Bone marrow (tissue), 2 donors: ENCODE data around the gene SKA1.
"Not testable (repeated sequence)": the region's sequence is repeated elsewhere in the genome, so short reads cannot be mapped to it uniquely, and the experiment has no call there.

Source experiments
- DNase-seq, 2 donors: peaks; one replicate each; lab custom pipeline; 2025; lab: John Stamatoyannopoulos, UW

SKA1 gene

DNA sequence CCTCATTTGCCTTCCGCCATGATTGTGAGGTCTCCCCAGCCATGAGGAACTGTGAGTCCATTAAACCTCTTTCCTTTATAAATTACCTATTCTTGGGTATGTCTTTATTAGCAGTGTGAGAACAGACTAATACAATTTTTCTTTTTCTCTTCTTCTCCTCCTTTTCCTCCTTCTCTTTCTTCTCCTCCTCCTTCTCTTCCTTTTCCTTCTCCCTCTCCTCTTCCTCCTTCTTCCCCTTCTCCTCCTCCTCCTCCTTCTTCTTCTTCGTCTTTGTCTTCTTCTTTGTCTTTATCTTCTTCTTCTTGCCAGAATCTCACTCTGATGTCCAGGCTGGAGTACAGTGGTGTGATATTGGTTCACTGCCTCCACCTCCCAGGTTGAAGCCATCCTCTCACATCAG, 20.2 kb downstream of the SKA1 start:
- no peak for DNase-seq

DNA sequence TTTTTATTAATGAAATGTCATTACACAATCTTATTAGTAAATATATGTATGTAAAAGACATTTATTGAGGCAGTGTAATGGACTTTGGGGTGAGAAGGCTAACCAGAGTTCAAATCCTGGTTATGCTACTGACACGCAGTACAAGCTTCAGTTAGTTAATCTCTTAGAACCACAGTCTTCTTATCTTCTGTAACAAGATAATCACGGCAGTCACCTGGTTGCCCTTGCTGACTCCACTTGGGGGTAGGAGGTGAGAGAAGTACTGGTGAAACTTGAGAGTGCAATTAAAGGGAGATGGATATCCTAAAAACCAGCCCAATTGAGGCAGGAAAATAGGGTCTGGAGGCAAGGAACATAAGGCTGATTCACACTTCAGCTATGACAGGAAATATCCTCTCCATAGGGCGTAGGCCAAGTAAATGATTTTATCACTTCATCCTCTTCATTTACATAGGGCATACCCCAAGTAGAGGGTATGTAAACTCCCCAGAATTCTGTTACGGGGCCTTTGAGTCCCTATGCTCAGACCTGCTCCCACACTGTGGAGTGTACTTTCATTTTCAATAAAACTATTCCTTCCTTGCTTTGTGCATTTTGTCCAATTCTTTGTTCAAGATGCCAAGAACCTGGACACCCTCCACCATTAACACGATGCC, 21.3 kb downstream of the SKA1 start:
- no peak for DNase-seq

DNA sequence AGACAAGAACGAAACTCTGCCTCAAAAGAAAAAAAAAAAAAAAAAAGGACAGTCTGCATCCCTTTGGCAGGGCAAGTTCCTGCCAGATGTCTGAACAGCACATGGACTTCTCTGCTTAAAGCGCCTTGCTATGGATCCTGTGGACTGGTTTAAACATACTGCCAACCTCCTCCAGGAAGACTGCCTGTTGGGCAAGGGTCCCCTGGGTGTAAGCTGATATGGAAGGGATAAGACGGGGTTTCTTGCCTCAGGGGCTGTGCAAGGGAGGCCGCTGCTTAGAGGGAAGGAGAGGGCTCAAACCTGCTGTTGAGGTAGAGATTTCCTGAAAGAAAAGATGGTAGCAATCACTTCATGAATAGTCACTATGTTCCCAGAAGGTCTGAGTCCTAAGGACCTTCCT, 22.2 kb downstream of the SKA1 start:
- no peak for DNase-seq

DNA sequence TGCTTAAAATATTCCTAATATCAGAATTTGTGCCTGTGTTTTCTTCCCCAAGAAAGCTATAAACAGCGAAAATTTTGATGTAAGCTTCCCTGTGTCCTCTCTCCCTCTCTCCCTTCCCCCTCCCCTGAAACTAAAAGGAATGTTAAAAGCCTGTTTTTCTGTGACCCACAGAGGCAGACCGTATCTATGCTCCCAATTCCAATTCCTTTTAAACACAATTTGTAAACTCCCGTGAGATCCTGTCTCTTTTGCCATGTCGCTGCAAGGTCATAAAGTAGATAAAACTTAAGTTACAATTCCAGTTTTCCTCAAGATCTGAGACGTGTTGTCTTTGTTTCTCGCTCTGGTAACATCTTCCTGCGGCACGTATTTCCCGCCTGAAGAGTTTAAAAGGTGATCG, 23.3 kb downstream of the SKA1 start:
- DNase-seq = no peak

DNA sequence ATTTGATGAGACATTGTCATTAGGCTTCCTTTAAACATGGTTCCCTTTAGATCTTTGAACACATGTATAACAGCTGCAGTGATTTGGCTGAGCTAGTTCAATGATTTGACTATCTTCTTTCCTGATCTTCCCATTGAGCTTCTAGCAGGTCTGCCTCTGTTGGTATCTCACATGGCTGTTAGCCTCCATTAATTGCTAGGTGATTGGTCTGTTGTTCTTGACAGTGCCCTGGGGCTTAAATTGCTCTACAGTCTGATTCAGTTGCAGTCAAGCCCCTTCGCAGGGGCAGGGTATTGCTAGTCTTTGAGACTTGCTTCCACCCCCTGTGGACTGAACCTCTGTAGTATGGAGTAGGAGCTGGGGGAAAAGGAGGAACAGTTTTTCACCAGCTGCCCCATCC, 24.1 kb downstream of the SKA1 start:
- DNase-seq = no peak

DNA sequence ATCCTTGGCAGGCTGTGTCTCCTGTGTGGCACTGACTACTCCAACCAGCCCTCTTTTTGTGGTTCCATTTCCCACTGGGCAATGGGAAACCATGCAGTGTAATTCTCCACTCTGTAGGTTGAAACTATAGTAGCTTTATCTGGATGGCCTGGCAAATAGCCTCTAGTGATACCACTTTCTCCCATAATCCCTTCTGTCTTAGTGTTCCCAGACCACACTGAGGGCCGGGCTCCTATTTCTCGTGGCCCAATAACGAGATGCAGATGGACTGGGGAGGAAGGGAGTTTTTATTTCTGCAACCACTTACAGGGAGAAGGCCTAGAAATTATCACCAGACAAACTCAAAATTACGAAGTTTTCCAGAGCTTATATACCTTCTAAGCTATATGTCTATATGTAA, 24.7 kb downstream of the SKA1 start:
- no peak for DNase-seq

DNA sequence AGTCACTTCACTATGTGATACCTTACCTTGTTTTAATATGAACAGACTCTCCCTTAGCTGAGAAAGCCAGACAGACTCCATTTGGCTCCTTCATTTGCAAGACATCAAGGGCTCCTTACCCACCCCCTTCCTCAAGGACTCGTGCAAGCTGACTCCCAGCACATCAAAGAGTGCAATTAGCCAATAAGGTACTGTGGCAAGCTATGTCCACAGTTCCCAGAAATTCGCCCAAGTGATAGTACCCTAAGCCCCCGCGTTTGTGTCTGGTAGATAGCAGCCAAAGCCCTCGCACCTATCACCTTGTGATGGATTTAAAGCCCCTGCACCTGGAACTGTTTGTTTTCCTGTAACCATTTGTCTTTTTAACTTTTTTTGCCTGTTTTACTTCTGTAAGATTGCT, 25.6 kb downstream of the SKA1 start:
- DNase-seq = not testable (repeated sequence)

DNA sequence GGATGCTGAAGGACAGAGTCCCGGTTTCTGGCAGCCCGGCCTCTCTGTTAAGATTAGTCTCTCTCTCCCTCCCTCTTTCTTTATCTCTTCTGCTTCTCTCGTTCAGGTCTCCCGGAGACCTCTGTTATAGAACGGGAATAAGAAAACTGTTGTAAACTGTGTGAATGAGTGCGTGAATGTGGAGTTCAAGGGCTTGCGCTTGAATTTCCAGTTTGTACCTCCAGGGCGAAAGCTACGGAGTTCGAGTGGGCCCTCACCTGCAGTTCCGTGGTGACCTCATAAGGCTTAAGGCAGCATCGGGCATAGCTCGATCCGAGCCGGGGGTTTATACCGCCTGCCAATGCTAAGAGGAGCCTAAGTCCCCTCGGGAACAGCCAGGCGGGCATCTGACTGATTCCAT, 26.4 kb downstream of the SKA1 start:
- DNase-seq = no peak

DNA sequence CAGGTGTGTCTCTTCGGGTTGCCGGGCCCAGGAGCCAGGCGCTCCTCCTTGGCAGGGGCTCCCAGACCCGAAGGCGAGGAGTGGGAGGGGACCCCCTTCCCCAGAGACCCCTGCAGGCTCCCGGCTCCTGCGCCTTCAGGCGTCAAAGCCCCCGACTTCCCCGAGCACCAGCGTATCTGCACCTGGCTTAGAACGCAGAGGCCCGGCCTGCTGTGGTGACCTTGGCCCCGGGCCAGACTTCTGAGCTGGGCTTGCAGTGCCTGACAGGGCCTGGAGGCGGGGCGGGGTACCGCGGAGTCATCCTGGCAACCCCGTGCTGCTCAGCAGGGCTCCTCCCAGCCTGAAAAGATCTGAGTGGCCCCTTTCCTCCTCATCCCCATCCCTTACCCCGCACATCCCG, 27.0 kb downstream of the SKA1 start:
- no peak for DNase-seq

DNA sequence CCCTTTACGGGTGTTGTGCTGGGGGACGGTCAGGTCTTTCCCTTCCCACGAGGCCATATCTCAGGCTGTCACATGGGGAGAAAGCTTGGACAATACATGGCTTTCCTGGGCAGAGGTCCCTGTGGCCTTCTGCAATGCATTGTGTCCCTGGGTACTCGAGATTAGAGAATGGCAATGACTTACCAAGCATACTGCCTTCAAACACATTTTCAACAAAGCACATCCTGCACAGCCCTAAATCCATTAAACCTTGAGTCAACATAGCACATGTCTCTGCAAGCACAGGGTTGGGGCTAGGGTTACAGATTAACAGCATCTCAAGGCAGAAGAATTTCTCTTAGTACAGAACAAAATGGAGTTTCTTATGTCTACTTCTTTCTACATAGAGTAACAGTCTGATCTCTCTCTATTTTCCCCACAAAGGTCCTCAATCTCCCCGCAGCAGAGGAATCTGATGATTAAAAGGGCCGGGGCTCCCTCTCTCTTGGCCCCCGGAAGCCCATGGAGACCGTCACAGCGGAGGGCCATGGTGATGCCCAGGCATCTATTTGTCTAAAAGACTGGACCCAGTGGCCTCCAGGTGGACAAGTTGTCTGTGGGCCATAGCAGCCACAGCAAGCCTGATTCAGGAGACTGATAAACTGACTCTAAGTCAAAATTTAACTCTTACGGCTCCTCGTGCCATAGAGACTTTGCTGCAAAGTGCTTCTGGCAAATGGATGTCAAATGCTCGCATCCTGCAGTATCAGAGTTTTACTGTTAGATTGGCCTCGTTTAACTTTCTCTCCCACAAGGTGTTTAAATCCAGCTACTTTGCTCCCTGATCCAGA, 30.1 kb downstream of the SKA1 start:
- DNase-seq = not testable (repeated sequence)

DNA sequence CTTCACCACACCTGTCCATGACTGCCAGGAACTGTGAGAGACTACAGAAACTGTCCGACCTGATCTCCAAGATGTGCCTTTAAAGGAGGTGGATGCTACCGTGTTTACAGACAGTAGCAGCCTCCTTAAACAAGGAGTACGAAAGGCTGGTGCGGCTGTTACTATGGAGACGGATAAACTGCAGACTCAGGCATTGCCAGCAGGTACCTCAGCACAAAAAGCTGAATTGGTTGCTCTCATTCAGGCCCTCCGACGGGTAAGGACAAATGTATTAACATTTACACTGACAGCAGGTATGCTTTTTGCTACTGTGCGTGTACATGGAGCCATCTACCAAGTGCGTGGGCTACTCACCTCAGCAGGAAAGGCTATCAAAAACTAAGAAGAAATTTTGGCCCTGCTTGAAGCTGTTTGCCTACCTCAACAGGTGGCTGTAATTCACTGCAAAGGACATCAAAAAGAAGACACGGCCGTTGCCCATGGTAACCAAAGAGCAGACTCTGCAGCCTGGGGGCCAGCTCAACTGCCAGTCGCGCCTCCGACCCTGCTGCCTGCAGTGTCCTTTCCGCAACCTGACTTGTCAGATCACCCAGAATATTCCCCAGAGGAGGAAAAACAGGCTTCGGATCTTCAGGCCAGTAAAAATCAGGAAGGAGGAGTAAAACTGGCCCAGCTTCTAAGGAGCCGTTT, 30.9 kb downstream of the SKA1 start:
- no peak for DNase-seq

DNA sequence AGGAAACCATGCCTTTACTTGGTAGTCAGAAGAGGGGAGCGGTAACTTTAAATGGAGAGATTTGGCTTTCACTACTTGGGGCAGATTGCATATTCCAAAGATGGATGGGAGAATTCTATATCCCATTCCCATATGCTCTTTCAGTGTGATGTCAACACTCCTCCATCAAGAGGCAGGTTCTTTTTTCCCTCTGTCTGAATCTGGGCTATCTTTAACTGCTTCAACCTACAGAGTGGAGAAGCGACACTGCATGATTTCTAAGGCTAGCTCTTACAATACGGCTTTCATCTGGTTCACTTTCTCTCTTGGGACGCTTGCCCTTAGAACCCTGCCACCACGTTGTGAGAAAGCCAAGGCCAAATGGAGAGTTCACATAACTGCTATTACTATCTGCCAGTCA, 34.4 kb downstream of the SKA1 start:
- DNase-seq = no peak

DNA sequence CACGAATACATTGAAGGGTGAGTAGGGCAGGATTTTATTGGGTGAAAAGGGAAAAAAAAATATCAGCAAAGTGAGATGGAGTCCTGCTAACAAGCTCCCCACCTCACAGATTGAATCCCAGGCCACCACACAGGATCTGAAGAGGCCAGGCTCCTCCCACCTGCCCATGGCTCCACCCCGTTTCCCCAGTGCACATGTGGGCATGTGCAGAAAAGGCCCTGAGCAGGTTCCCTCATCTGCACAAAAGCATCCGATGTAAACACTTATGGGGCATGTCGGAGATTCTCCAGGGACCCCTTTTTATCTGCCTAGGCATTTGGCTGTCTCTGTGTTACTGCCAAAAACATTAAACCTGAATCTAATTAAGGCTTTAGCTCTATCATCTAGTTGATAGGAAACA, 35.2 kb downstream of the SKA1 start:
- no peak for DNase-seq

DNA sequence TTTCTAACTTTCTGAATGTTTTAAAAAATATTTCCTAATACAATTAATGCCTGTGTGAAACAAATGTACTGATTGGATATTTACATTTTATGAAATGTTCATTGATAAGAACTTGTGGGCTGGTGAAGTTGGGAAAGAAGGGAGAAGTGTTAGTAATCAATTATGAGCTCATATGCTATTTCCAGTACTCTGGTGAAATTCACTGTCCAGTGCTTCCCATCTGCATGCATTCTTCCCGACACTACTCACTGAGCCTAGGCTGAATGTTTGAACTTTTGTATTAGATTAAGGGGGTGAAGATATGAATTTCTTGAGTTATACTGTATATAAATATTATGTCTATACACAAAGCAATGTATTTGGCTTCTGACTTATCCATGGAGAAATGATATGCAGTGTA, 36.0 kb downstream of the SKA1 start:
- no peak for DNase-seq

DNA sequence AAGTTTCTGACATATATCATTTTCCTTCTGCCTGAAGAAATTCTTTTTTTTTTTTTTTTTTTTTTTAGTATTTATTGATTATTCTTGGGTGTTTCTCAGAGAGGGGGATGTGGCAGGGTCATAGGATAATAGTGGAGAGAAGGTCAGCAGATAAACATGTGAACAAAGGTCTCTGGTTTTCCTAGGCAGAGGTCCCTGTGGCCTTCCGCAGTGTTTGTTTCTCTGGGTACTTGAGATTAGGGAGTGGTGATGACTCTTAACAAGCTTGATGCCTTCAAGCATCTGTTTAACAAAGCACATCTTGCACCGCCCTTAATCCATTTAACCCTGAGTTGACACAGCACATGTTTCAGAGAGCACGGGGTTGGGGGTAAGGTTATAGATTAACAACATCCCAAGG, 42.0 kb downstream of the SKA1 start:
- not testable (repeated sequence) for DNase-seq

DNA sequence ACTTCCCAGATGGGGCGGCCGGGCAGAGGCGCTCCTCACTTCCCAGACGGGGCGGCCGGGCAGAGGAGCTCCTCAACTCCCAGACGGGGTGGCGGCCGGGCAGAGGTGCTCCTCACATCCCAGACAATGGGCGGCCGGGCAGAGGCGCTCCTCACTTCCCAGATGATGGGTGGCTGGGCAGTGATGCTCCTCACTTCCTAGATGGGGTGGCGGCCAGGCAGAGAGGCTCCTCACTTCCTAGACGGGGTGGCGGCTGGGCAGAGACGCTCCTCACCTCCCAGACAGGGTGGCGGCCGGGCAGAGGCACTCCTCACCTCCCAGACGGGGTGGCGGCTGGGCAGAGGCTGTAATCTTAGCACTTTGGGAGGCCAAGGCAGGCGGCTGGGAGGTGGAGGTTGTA, 42.9 kb downstream of the SKA1 start:
- not testable (repeated sequence) for DNase-seq

DNA sequence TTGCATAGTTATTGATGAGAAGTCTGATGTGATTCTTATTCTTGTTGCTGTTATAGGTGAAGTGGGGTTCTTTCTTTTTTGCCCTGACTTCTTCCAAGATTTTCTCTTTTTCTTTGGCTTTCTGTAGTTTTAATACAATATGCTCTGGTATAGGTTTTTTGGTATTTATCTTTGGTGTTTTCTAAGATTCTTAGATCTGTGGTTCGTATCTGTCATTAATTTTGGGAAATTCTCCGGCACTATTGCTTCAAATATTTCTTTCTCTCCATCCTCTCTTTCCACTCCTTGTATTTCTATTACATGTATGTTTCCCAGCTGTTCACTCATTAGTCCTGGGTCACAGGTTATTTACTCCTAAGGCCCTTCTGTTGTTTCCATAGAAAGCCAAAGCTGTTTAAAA, 43.8 kb downstream of the SKA1 start:
- DNase-seq = no peak

DNA sequence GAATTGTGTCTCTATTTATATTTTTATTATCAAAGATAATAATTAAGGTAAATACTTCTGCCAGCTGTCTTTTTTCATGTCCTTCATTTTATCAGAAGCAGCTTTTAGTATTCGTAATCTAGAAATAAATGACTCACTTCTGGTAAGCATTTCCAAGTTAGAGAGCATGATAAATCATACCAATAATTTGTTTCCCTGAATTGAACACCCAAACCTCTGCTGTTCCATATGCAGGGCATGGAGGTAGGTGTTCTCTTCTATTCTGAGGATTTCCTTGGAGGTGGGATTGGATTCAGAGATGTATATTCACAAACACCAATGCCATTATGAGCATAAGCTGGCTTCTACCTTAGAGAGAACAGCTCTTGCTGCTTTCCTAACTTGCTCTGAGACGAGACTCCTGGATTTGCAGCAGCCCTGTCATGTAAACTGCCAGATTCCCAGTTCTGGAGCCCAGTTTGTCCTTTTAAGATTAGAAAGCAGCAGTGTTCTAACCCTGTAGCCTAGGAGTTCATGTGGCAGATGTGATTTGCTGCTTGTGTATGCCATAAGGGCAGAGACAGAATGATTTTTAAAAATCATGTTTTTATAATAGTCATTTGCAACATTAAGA, 47.5 kb downstream of the SKA1 start:
- no peak for DNase-seq

DNA sequence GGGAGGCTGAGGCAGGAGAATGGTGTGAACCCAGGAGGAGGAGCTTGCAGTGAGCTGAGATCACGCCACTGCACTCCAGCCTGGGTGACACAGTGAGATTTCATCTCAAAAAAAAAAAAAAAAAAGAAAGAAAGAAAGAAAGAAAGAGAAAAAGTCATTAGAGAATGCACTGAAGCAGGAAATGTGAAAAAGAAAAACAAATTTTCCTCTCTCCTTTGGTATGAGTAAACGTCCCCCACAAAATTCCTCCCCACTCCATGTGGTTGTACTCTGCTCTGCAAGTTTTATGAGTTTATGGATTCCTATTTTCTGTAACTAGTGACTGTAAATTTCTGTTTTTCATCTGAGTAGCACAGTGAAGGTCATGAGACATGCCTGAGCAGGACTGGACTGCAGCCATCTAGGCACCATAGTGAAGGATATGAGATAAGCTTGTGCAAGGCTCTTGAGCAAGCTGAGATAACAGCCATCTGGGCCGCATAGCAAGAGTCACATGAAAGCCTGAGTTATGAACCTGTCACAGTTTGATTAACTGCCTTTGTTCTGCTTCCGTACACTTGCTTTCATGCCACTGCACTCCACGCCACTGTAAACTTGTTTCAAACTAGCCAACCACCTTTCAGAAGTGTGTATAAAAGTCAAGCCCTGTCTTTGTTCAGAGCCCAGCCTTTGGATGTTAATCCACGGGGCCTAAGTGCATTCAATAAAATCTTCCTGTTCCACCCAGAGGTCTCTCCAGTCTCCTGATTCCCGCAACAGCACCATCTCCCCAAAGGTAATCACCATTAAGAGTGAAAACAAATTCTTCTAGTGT, 50.2 kb downstream of the SKA1 start:
- no peak for DNase-seq

DNA sequence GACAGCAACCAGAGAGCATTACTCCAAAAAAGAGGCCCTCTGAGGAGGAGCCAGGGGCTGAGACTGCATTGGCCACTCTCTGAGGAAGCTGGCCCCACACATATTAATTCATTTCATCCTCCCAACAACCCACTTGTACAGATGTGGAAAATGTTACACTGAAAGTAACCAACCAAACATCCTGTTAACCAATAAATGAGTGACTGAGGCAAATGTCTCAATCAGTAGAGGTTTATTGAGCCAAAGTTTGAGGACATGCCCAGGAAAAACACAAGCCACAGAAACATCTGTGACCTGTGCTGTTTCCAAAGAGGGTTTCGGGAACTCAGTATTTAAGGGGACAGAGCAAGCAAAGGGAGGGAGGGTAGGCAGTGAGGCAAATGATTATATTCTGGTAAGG, 53.0 kb downstream of the SKA1 start:
- DNase-seq = no peak

DNA sequence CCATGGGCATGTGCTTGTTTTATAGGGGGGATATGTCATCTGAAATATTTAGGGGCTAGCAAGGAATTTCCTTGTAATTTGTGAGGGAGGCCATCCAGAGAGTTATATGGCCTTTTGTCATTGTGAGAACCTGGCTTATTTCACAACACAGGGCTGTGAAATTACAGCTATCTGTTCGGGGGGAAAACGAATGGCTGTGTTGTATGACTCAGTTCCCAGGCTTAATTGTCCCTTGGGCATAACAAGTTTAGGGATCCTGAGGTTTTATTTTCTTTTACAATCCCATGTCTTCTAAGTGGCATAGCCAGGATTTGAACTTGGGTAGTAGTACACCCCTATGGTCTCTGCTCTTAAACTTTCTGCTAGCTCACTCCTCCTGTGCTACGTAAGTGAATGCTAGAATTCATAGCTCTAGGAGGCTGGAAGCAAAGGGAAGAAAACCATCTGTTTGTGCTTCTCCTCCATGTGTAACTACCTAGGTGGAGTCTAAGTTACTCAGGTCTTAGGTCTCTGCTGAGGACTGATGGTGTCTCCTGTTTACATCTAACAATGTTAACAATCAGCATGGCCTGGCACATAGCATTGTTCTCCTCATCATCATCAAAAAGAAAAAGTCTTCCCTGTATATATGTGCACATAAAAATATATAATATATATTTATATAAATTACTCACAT, 53.8 kb downstream of the SKA1 start:
- no peak for DNase-seq
